Measurements from ENCODE around the gene AGBL2.

The AGBL2 gene

GRCh38 chr11:47675851-47676250, 39.3 kb downstream of the AGBL2 start:
- H3K9ac ChIP-seq: no peak overlapping the region
- H3K4me1 ChIP-seq: no peaks in the 10 kb centered on the region
- H2AFZ ChIP-seq: no peak overlapping the region
- H3K79me2 ChIP-seq: no peaks in the 10 kb centered on the region
- H3K4me2 ChIP-seq (ENCODE audit: low read length): no peak overlapping the region
- TF ChIP-seq, protein P1, sequence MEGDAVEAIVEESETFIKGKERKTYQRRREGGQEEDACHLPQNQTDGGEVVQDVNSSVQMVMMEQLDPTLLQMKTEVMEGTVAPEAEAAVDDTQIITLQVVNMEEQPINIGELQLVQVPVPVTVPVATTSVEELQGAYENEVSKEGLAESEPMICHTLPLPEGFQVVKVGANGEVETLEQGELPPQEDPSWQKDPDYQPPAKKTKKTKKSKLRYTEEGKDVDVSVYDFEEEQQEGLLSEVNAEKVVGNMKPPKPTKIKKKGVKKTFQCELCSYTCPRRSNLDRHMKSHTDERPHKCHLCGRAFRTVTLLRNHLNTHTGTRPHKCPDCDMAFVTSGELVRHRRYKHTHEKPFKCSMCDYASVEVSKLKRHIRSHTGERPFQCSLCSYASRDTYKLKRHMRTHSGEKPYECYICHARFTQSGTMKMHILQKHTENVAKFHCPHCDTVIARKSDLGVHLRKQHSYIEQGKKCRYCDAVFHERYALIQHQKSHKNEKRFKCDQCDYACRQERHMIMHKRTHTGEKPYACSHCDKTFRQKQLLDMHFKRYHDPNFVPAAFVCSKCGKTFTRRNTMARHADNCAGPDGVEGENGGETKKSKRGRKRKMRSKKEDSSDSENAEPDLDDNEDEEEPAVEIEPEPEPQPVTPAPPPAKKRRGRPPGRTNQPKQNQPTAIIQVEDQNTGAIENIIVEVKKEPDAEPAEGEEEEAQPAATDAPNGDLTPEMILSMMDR (IDR thresholded peaks at IDR 0.05): no peak
- no peak overlapping the region for H3K27ac ChIP-seq
- no peak overlapping the region for H3K4me3 ChIP-seq (ENCODE audit: low read depth, low read length)
- H3K36me3 ChIP-seq (ENCODE audit: control insufficient read depth, insufficient read depth, low read length): no peaks in the 10 kb centered on the region
- no peaks in the 10 kb centered on the region for H3K9me3 ChIP-seq (ENCODE audit: control insufficient read depth, low read length)
- H3K27me3 ChIP-seq (ENCODE audit: control insufficient read depth, insufficient read depth, low read length): no peaks in the 10 kb centered on the region

DNA sequence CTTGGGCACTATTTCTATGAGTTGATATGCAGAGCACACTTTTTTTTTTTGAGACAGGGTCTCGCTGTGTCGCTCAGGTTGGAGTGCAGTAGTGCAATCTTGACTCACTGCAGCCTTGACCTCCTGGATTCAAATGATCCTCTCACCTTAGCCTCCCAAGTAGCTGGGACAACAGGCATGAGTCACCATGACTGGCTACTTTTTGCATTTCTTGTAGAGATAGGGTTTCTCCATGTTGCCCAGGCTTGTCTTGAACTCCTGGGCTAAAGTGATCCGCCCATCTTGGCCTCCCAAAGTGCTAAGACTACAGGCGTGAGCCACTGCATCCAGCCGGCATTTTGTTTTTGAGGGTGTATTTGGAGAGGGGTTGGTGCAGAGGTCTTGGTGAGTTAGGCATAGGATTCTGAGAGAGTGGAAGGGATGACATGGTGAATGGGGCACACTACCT, 42.9 kb downstream of the AGBL2 start:
- Histone ChIP-seq H3K36me3 (ENCODE audit: control insufficient read depth, insufficient read depth, low read length) (no peaks in the 10 kb centered on the region), H3K27ac (no peak overlapping the region), H3K79me2 (no peaks in the 10 kb centered on the region), H3K9me3 (ENCODE audit: control insufficient read depth, low read length) (no peaks in the 10 kb centered on the region), H2AFZ (no peak overlapping the region), H3K4me1 (no peaks in the 10 kb centered on the region), H3K4me3 (ENCODE audit: low read depth, low read length) (no peak overlapping the region), H3K27me3 (ENCODE audit: control insufficient read depth, insufficient read depth, low read length) (no peaks in the 10 kb centered on the region), H3K9ac (no peak overlapping the region), H3K4me2 (ENCODE audit: low read length) (no peak overlapping the region)
- TF ChIP-seq, protein P1 (IDR thresholded peaks at IDR 0.05): no peak

- Histone ChIP-seq H3K4me3 (ENCODE audit: low read depth, low read length) (no peak overlapping the region), H3K27me3 (ENCODE audit: control insufficient read depth, insufficient read depth, low read length) (no peaks in the 10 kb centered on the region)
- TF ChIP-seq, protein P1 (IDR thresholded peaks at IDR 0.05): no peak
Measured at GRCh38 chr11:47669856-47670255, 45.3 kb downstream of the AGBL2 start.

GRCh38 chr11:47668665-47669064, 46.5 kb downstream of the AGBL2 start:
- H3K27ac ChIP-seq: no peak overlapping the region
- H2AFZ ChIP-seq: no peak overlapping the region
- no peaks in the 10 kb centered on the region for H3K9me3 ChIP-seq (ENCODE audit: control insufficient read depth, low read length)
- no peak overlapping the region for H3K4me2 ChIP-seq (ENCODE audit: low read length)
- no peak overlapping the region for H3K4me3 ChIP-seq (ENCODE audit: low read depth, low read length)
- H3K9ac ChIP-seq: no peak overlapping the region
- H3K79me2 ChIP-seq: no peaks in the 10 kb centered on the region
- no peaks in the 10 kb centered on the region for H3K27me3 ChIP-seq (ENCODE audit: control insufficient read depth, insufficient read depth, low read length)
- H3K36me3 ChIP-seq (ENCODE audit: control insufficient read depth, insufficient read depth, low read length): no peaks in the 10 kb centered on the region
- H3K4me1 ChIP-seq: no peaks in the 10 kb centered on the region
- TF ChIP-seq, protein P1 (IDR thresholded peaks at IDR 0.05): no peak

More at GRCh38 chr11:47669856-47670255, 45.3 kb downstream of the AGBL2 start:
- H3K4me2 ChIP-seq (ENCODE audit: low read length): no peak overlapping the region
- no peak overlapping the region for H3K27ac ChIP-seq
- no peak overlapping the region for H2AFZ ChIP-seq
- no peaks in the 10 kb centered on the region for H3K4me1 ChIP-seq
- H3K36me3 ChIP-seq (ENCODE audit: control insufficient read depth, insufficient read depth, low read length): no peaks in the 10 kb centered on the region
- no peaks in the 10 kb centered on the region for H3K79me2 ChIP-seq
- no peaks in the 10 kb centered on the region for H3K9me3 ChIP-seq (ENCODE audit: control insufficient read depth, low read length)
- H3K9ac ChIP-seq: no peak overlapping the region

DNA sequence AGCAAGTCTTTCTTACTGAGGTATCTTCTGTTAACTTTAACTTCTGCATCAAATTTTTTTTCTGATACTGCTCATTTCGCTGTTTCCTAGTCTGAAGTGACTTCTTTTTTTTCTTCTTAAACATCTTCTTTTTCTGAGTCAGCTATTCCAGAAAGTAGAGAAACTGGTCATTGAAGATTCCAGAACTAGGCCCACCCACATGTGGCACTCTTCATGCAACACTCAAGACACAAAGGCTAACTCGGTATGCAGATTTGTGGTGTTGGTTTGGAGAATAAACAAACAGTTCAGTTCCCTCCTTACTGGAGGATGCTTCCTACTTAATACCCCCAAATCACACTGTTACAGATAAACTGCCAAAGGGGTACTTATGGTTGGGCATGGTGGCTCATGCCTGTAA, 47.6 kb downstream of the AGBL2 start:
- Histone ChIP-seq H3K36me3 (ENCODE audit: control insufficient read depth, insufficient read depth, low read length) (no peaks in the 10 kb centered on the region), H3K9ac (no peak overlapping the region), H3K9me3 (ENCODE audit: control insufficient read depth, low read length) (no peaks in the 10 kb centered on the region), H2AFZ (no peak overlapping the region), H3K27me3 (ENCODE audit: control insufficient read depth, insufficient read depth, low read length) (no peaks in the 10 kb centered on the region), H3K4me3 (ENCODE audit: low read depth, low read length) (no peak overlapping the region), H3K79me2 (no peaks in the 10 kb centered on the region), H3K4me1 (no peaks in the 10 kb centered on the region), H3K27ac (no peak overlapping the region), H3K4me2 (ENCODE audit: low read length) (no peak overlapping the region)
- TF ChIP-seq, protein P1 (IDR thresholded peaks at IDR 0.05): no peak

Measured in parathyroid adenoma (tissue), 2 donors.